SKM-1 (cell line): ENCODE data around the gene LRRC56.

Experiments used
- DNase-seq: peaks from one replicate; lab custom pipeline; 2025; ENCODE audit not compliant: unreplicated experiment; lab: John Stamatoyannopoulos, UW

Gene LRRC56, protein sequence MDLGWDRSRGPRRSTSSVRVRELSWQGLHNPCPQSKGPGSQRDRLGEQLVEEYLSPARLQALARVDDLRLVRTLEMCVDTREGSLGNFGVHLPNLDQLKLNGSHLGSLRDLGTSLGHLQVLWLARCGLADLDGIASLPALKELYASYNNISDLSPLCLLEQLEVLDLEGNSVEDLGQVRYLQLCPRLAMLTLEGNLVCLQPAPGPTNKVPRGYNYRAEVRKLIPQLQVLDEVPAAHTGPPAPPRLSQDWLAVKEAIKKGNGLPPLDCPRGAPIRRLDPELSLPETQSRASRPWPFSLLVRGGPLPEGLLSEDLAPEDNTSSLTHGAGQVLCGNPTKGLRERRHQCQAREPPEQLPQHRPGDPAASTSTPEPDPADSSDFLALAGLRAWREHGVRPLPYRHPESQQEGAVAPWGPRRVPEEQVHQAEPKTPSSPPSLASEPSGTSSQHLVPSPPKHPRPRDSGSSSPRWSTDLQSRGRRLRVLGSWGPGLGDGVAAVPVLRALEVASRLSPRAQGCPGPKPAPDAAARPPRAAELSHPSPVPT

DNA sequence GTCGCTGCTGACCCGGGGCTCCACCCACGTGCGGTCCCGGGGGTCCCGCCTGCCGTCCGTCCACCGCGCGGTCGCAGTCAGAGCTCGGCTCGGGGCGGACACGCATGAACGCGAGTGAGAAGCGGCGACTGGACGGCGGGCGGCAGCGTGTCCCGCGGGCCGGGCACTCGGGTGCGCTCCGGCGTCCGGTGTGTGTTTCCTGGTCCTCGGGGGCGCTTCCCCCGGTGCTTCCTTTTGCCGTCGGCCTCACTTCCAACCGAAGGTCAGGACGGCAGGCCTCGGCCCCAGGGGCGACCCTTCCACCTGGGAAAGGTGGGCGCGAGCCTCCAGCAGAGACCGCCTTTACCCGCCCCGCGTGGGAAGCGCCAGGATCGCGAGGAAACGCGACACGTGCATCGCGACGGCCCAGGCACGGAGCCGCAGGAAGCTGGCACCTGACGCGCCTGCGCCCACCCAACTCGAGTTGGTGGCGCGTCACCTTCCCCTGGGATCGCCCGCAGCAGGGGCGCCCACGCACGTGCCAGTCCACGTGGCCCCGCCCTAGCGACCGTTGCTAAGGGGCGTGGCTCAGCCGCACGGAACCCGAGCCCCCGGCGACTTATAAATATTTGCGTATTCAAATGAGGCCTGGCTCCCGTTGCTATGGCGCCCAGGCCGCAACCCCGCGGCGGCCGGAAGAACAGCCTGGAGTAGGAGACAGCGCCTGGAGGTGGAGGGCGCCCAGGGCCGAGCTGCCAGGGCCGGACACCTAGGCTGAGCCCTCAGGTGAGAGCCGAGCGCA, at the start of gene LRRC56:
Gene LRRC56 (plus strand): TSS at position 687 of the 781 bp plus-strand sequence. CDS start 3,158 bp downstream, outside the sequence.
- peak; percentile 53 for DNase-seq

DNA sequence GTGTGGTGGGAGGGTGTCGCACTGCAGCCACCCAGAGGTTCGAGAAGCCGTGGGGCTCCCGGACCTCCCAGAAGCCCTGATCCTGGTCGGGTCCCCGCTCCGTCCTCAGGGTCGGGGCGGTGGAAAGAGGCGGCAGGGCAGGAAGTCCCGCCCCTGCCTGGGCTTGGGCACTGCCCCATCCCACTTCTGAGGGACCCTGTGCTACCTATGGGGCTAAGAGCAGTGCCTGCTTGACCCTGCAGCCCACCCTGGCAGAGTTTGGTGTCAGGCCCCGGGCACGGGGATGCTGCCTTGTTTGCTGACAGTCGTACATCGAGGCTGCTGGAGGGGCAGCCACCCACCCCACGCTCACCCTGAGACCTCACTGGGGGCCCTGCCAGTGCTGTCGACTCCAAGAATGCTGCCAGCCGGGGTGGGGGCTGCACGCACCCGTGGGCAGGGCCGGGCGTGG, 49.7 kb upstream of the LRRC56 start:
- DNase-seq, result no peak

DNA sequence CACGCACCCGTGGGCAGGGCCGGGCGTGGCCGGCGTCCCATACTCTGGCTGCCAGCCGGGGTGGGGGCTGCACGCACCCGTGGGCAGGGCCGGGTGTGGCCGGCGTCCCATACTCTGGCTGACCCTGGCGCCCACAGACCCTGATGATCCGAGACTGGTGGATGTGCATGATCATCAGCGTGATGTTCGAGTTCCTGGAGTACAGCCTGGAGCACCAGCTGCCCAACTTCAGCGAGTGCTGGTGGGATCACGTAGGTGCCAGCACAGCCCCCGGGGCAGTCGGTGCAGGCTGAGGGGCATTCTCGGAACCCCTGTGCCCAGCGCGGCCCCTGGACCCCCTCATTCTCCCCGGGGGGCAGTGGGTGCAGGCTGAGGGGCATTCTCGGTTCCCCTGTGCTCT, 49.3 kb upstream of the LRRC56 start:
- DNase-seq, result no peak

DNA sequence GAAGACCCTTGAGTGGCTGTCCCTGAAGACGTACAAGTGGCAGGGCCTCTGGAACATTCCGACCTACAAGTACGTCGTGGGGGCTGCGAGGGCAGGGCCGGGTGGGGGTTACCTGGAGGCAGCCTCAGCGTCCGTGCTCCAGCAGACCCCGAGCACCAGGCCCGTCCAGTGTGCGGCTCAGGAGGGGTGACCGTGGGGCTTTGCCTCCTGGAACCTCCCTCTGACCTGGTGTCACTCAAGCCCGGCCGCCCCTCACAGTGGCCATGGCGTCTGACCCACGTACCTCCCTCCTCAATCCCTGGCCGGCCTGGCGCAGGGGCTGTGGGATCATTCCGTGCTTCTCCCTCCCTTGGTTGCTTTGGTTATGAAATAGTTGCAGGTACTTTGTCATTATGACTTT, 48.7 kb upstream of the LRRC56 start:
- DNase-seq, result no peak

DNA sequence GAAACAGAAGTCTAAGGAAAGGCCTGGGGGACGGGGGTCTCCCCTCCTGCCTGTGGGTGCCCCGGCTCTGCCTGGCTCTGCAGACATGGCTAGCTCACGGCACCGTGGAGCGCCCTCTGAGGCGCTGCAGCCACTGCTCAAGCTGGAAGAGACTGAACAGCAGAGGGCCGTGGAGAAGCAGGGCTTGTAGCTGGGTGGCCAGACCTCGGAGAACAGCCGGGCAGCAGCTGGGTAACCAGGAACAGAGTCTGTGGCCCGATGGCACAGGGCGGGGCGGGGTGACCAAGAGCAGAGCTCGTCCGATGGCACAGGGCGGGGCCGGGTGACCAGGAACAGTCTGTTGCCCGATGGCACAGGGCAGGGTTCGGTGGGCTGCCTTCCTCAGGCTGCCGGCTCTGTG, 48.3 kb upstream of the LRRC56 start:
- no peak for DNase-seq

DNA sequence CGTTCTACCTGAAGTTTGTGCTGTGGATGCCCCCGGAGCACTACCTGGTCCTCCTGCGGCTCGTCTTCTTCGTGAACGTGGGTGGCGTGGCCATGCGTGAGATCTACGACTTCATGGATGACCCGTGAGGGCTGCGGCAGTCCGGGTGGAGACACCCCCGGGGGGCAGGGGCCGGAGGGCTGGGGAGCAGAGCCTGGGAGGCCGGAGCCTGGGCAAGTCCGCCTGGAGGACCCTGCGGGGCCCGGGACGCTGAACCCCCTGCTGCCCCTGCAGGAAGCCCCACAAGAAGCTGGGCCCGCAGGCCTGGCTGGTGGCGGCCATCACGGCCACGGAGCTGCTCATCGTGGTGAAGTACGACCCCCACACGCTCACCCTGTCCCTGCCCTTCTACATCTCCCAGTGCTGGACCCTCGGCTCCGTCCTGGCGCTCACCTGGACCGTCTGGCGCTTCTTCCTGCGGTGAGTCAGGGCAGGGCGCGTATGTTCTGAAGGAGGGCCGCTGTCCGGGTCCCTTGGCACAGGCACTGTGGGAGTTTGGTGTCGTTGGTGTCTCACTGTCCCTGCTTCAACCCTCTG, 47.6 kb upstream of the LRRC56 start:
- no peak for DNase-seq

DNA sequence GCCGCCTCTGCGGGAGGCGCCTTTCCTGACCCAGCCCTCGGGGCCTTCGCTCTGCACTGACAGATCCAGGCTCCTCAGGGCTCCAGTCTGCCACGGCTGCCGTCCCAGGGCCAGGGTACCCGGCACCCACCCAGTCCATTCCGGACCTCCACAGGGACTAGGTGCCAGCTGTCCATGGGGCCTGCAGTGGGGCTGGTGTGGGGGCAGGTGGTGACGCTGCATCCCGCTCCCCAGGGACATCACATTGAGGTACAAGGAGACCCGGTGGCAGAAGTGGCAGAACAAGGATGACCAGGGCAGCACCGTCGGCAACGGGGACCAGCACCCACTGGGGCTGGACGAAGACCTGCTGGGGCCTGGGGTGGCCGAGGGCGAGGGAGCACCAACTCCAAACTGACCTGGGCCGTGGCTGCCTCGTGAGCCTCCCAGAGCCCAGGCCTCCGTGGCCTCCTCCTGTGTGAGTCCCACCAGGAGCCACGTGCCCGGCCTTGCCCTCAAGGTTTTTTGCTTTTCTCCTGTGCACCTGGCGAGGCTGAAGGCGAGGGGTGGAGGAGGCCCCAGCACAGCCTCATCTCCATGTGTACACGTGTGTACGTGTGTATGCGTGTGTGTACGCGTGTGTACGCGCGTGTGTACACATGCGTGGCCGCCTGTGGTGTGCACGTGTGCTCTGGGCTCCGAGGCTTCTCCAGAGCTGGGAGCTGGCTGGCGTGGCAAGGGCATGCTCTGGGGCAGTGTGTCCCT, 47.0 kb upstream of the LRRC56 start:
- no peak for DNase-seq

DNA sequence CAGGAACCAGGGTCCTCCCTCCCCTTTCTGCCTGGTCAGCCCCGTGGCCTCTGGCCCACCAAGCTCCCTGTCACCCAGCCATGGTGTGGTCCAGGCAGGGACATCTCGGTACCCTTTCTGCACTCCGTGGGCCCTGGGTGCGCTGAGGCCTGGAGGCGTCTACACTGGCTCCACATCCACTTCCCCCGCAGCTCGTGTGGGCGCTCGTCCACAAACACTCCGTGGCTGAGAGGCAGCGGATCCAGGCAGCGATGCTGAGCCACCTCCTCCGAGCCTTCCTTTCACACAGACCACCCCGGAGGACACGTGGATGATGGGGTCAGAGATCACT, 46.4 kb upstream of the LRRC56 start:
- DNase-seq, result no peak

DNA sequence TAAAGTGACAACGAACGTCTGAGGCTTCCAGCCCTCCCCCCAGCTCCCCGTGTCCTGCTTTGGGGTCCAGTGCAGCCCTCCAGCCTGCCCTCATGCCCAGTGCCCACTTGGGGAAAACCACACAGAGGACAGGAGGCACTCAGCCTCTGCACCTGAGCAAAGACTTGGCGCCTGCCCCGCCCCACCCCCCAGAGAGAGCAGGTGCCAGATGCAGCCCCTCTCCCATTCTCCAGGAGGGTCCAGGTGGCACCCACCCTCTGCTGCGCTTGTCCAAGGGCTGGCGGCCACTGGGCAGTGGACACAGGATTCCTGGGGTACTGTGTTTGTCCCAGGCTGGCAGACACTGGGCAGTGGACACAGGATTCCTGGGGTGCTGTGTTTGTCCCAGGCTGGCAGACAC, 46.0 kb upstream of the LRRC56 start:
- DNase-seq, result no peak

DNA sequence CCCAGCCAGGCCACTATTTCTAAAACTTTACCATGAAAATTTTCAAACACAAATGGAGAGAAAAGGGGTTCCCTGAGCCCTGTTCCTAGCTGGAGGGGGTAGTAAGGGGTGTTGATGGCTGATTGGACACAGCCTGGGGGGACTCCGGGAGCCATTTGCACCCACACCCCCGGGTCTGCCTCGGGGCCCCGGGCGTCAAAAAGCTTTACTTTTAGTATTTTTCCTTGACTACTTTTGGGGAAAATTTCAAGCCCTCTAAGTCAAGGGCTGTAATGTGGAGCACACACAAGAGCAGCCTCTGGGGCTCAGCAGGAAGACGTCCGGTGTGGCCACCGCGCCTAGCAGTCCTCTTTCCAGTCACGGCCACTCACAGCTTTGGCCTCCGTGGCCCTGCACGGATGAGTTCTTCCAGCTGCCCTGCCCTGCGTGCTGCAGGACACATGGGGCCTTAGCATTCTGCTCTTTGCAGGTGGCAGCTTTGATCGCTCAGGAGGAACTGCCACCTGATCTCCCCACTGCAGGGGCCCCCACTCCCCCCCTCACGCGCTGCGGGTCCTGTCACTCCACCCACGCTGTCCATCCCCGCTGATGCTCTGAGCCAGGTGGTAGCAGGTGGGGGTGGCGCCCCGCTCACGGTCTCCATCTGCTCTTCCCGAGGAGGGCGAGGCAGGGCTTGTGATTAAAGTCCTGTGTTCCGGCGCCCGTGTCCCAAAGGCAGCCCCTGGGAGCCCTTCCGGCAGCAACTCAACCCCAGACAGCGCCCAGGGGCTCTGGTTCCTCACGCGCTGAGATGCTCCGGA, 44.7 kb upstream of the LRRC56 start:
- DNase-seq, result no peak

DNA sequence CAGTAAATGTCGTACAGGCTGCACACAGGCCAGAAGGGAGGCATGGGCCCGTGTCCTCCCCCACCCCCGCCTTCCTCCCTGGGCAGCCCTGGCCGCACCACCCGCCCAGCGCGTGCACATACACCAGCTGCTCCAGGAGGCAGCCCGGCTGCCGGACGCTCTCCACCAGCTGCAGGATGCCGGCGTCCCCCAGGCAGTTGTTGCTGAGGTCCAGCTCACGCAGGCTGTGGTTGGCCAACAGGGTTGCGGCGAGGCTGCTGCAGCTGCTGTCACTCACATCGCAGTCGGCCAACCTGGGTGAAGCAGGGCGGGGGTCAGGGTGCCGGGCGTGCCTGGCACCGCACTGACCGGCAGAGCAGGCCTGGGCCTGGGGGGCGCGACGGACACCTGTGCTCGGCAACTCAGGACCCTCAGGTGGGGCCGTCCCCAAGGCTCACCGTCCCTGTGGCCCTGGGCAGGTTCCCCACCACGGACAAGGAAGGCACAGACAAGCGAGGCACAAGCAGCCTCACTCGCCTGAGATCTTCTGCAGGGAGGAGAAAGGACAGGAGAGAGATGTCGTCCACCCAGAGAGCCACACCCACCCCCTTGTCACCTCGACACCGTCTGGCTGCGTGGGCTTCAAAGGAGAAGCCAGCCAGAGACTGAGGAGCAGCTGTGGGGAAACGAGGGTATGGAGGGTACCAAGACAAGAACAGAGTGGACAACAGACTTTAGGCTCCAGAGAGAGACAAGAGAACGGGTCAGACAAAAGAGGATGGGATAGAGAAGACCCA, 42.4 kb upstream of the LRRC56 start:
- no peak for DNase-seq

DNA sequence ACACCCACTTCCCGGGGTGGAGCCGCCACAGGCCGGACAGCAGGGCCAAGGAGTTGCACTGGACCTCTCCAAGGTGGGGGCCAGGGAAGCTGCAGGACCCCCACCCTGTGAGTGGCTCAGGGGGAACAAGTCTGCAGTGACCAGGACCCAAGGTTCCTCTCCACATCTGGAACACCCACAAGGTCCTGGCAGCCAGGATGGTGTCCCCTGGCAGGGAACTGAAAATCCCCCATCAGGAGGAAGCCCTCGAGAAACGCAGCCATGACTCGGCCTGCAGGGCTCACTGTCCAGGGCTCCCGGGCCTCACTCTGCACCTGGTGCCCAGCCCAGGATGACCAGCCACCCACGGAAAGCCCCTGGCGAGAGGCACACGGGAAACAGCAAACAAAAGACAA, 41.8 kb upstream of the LRRC56 start:
- DNase-seq, result no peak

DNA sequence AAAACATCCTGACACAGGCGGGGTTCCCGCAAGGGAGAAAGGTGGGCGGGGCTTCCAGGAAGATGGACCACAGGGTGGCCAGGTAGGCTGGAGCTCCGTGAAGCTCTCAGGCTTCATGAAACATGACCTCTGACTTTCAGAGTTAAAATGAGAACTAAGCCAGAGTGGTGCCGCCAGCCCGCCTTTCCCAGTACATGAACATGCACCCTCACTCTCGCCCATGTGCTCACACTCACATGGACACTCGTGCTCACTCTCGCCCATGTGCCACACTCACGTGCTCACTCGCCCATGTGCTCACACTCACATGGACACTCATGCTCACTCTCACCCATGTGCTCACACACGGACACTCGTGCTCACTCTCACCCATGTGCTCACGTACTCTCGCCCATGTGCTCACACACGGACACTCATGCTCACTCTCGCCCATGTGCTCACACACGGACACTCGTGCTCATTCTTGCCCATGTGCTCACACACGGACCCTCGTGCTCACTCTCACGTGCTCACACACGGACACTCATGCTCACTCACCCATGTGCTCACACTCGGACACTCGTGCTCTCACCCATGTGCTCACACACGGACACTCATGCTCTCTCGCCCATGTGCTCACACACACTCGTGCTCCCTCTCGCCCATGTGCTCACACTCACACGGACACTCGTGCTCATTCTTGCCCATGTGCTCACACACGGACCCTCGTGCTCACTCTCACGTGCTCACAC, 40.3 kb upstream of the LRRC56 start:
- no peak for DNase-seq

DNA sequence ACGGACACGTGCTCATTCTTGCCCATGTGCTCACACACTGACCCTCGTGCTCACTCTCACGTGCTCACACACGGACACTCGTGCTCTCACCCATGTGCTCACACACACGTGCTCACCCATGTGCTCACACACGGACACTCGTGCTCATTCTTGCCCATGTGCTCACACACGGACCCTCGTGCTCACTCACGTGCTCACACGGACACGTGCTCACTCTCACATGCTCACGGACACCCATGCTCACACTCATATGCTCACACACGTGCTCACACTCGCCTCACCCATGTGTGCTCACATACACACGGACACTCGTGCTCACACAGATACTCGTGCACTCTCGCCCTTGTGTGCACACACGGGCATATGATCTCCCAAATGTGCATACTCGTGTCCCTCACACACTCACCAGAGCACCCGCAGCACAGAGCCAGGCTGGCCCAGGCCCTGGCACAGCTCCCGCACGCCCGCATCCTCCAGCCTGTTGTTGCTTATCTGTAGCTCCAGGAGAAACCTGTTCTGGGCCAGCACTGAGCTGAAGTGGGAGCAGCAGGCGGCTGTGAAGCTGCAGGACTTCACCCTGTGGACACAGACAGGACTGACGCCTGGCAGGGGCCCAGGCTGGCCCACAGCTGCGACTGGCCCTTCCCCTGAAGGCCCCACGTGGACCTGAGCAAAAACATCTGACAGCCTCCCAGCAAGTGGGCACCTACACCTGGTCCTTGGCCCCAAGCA, 39.6 kb upstream of the LRRC56 start:
- DNase-seq, result no peak

DNA sequence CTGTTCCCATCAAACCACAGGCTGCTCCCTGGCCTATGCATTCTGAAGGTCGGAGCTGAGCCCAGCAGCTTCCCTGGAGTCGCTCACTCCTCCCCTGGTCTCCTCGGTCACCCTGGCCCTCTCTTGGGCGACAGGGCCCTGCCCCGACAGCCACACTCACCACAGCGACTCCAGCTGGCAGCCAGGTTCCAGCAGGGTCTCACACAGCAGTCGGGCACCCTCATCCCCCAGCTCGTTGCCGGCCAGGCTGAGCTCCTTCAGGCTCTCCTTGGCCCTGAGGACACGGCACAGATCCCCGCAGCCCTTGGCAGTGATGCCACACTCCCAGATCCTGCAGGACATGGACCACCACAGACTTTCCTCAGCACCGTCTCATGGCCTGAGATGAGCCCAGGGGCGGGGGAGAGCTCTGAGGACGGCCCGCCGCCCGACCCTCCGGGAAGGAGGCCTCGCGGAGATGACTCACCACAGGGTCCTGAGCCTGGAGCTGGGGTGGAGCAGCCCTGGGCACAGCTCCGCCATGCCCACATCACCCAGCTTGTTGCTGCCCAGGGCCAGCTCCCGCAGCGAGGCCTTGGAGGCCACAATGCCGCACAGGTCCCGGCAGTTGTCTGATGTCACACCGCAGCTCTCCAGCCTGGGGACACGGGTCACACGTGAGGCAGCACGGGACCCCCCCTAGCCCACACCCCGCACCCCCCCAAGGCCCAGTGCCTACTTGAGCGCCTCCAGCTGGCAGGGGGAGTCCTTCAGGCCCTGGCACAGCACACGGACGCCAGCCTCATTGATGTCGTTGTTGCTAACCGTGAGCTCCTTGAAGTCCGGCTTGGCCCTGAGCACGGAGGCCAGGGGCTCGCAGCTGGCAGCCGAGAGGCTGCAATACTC, 38.8 kb upstream of the LRRC56 start:
- no peak for DNase-seq

DNA sequence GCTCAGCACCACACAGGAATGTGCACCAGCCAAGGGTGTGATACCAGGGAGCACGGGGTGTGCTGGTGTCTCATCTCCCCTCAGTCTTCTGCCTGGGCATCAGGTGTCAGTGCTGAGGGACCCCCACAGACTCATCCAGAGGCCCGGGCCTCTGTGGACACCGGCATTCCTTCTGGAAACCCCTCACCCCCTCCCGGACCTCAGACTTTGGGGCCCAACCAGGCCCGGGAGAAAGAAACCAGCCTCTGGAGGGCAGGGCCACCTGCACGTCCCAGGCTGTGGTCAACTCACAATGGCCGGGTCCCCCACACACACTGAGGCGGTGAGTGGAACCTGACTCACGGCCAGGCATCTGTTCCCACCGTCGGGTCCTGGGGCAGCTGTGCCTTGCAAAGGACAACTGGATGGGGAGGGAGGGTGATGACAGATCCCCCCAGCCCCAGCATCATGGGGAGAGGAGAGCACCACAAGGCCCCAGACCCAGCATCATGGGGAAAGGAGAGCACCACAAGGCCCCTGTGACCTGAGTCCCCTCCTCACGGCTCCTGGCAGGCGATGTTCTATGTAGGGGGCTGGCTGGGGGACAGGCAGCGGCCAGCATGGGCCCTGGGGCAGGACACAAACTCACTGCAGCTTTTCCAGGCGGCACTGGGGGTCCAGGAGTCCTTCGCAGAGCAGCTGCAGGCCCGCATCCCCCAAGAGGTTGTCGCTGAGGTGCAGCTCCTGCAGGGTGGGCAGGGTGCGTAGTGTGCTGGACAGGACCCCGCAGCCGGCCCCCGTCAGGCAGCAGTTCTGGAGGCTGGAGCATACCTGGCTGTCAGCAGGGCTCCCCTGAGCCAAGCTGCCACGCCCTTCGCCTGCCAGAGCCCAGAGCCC, 37.9 kb upstream of the LRRC56 start:
- DNase-seq, result no peak
